ENCODE data around the gene CBARP.

DNA sequence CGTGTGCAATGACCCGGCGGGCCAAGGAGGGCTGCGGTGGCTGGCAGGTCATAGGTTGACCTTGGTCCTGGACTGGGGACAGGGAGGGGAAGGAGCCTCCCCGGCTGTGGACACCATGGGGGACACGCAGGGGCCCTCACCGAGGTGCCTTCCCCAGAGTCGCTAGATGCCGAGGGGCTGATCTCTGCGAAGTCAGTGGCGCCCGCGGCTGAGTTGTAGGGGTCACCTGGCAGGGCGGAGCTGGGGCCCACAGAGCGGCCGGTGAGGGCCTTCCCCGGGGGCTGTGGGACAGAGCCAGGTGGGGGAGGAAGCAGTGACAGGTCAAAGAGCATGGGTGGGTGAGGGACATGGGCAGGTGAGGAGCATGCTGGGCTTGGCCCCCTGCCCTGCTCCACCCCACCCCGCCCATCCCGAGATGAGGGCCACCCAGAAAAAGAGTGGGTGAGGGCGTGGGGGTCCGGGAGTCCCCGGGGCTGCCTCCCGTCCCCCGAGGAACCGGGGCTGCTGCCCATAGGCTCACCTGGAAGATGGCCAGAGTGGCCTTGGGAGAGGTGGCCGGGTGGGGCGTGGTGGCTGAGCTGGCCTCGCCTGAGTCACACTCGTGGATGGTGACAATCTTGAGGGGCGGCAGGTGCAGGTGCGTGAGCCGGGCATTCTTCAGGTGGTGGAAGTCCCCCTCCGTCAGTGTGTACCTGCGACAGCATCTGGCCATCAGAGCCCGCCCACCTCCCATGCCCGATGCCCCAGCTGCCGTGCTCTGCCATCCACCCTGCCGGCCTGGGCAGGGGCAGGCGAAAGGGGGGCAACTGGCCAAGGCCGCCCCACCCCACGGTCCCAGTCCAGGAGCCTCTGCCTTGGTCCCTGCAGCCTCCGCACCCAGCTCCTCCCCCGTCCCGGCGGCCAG is 3.5 kb downstream of the CBARP start:
- TF ChIP-seq, protein P1, sequence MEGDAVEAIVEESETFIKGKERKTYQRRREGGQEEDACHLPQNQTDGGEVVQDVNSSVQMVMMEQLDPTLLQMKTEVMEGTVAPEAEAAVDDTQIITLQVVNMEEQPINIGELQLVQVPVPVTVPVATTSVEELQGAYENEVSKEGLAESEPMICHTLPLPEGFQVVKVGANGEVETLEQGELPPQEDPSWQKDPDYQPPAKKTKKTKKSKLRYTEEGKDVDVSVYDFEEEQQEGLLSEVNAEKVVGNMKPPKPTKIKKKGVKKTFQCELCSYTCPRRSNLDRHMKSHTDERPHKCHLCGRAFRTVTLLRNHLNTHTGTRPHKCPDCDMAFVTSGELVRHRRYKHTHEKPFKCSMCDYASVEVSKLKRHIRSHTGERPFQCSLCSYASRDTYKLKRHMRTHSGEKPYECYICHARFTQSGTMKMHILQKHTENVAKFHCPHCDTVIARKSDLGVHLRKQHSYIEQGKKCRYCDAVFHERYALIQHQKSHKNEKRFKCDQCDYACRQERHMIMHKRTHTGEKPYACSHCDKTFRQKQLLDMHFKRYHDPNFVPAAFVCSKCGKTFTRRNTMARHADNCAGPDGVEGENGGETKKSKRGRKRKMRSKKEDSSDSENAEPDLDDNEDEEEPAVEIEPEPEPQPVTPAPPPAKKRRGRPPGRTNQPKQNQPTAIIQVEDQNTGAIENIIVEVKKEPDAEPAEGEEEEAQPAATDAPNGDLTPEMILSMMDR (IDR thresholded peaks at IDR 0.05) = no peak
- no peak for TF ChIP-seq ZFX (IDR thresholded peaks at IDR 0.05; ENCODE audit: borderline replicate concordance)
